ENCODE results near the gene LMNTD2.

Gene LMNTD2

DNA sequence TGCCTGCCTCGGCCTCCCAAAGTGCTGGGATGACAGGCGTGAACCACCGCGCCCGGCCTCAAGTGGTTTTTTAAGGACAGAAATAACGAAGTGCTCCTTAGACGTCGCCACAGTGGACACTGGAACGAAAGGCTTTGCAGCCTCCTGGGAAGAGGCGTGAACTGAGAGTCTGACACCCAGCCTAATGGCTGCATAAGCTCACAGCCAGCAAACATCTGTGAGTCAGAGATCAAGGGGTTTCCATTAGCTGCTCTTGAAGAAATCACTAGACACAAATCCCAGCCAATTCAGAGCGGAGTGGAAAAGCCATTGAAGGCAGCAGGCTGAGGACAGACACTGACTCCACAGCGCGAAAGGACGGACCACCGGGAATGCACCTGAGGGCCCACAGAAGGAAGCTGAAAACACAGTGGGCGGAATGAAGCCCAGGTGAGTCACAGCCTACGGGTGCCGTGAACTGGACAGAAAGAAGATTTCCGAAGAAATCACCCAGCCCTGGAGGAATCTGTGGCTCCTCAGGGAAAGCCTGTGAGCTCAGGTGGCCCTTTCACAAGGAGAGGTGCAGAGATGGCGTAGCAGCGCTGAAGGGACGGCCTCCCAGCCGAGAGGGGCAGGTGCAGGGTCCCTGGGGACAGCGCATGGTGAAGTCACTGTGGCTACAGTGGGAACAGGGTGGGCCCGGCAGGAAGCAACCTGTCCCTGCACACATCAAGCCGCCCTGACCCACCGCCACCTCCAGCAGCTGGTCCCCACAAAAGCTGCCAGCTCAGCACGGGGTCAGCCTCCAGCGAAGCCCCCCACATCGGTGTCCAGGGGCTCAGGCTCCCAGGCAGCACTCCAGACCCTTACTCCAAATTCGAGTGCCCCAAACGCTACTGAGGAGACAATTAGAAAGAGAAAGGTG is 11.6 kb downstream of the LMNTD2 start:
- H3K4me1 ChIP-seq, result no peaks in the 10 kb centered on the region
- TF ChIP-seq, protein P1, sequence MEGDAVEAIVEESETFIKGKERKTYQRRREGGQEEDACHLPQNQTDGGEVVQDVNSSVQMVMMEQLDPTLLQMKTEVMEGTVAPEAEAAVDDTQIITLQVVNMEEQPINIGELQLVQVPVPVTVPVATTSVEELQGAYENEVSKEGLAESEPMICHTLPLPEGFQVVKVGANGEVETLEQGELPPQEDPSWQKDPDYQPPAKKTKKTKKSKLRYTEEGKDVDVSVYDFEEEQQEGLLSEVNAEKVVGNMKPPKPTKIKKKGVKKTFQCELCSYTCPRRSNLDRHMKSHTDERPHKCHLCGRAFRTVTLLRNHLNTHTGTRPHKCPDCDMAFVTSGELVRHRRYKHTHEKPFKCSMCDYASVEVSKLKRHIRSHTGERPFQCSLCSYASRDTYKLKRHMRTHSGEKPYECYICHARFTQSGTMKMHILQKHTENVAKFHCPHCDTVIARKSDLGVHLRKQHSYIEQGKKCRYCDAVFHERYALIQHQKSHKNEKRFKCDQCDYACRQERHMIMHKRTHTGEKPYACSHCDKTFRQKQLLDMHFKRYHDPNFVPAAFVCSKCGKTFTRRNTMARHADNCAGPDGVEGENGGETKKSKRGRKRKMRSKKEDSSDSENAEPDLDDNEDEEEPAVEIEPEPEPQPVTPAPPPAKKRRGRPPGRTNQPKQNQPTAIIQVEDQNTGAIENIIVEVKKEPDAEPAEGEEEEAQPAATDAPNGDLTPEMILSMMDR (IDR thresholded peaks at IDR 0.05; ENCODE audit: low read depth, low read length), result no peak
- H3K9me3 ChIP-seq, result no peaks in the 10 kb centered on the region

DNA sequence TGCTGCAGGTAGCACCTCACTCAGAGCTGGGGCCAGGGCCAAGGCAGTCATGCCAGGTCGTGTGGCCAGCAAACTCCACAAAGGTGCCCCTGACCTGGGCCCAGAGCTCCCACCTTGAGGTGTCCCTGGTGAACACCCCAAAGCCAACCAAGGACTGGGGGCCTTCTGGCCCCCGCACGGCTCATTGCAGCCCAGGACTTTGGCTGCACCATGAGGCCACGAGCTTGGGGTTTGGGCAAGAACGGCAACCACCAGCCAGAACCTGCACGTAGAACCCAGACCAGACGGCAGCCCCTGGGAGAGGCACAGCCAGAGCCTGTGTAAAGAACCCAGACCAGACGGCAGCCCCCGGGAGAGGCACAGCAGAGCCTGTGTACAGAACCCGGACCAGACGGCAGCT is 15.4 kb downstream of the LMNTD2 start:
- DNase-seq, result no peak
- no peaks in the 10 kb centered on the region for H3K4me1 ChIP-seq

More for the DNA sequence above, 11.6 kb downstream of the LMNTD2 start:
- no peak for DNase-seq
- Histone ChIP-seq H3K27me3 (no peaks in the 10 kb centered on the region), H3K4me3 (ENCODE audit: low read depth, low read length) (no peak overlapping the region), H3K36me3 (no peaks in the 10 kb centered on the region)

DNA sequence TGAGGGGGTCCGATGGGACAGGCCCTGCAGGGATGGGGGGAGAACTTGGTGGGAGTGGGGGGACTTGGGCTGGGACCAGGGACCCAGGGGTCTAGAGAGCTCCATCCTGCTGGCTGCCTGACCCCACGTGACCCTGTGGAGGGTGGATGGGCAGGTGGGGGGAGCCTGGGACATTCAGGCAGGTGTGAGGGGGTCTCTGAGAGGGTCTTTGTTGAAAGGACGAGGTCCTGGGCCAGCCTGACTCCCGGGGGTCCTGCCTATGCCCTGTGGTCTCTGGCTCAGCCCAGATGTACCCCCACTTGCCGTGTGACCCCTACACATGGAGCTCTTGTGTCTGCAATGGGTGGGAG is 15.7 kb downstream of the LMNTD2 start:
- H3K27me3 ChIP-seq, result no peaks in the 10 kb centered on the region
- H3K9me3 ChIP-seq, result no peaks in the 10 kb centered on the region
- TF ChIP-seq, protein P1 (IDR thresholded peaks at IDR 0.05; ENCODE audit: low read depth, low read length), result no peak
- no peak overlapping the region for H3K4me3 ChIP-seq (ENCODE audit: low read depth, low read length)
- no peaks in the 10 kb centered on the region for H3K36me3 ChIP-seq
- no peaks in the 10 kb centered on the region for H3K4me1 ChIP-seq
- no peak for DNase-seq

More for the DNA sequence above, 15.4 kb downstream of the LMNTD2 start:
- Histone ChIP-seq H3K36me3 (no peaks in the 10 kb centered on the region), H3K4me3 (ENCODE audit: low read depth, low read length) (no peak overlapping the region), H3K9me3 (no peaks in the 10 kb centered on the region), H3K27me3 (no peaks in the 10 kb centered on the region)
- TF ChIP-seq, protein P1 (IDR thresholded peaks at IDR 0.05; ENCODE audit: low read depth, low read length), result no peak

DNA sequence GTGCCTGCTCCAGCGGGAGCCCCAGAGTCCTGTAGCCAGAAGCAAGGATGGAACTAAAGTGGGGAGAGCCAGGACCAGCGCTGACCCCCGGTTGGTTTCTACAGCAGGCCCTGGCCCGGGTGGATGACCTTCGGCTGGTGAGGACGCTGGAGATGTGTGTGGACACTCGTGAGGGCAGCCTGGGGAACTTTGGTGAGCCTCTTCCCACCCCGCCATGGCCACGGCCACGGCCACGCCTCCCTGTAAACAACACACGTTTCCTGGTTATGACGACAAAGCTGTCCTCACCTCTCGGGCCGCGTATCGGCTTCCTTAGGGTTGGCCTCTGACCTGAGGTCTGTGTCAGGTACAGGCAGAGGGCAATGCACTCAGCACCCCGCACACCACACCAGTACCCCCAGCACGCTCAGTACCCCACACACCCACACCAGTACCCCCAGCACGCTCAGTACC is 19.1 kb downstream of the LMNTD2 start:
- no peaks in the 10 kb centered on the region for H3K36me3 ChIP-seq
- no peaks in the 10 kb centered on the region for H3K27me3 ChIP-seq
- H3K4me3 ChIP-seq (ENCODE audit: low read depth, low read length), result no peak overlapping the region
- no peak for DNase-seq
- TF ChIP-seq, protein P1 (IDR thresholded peaks at IDR 0.05; ENCODE audit: low read depth, low read length), result no peak
- no peaks in the 10 kb centered on the region for H3K9me3 ChIP-seq
- H3K4me1 ChIP-seq, result no peaks in the 10 kb centered on the region

DNA sequence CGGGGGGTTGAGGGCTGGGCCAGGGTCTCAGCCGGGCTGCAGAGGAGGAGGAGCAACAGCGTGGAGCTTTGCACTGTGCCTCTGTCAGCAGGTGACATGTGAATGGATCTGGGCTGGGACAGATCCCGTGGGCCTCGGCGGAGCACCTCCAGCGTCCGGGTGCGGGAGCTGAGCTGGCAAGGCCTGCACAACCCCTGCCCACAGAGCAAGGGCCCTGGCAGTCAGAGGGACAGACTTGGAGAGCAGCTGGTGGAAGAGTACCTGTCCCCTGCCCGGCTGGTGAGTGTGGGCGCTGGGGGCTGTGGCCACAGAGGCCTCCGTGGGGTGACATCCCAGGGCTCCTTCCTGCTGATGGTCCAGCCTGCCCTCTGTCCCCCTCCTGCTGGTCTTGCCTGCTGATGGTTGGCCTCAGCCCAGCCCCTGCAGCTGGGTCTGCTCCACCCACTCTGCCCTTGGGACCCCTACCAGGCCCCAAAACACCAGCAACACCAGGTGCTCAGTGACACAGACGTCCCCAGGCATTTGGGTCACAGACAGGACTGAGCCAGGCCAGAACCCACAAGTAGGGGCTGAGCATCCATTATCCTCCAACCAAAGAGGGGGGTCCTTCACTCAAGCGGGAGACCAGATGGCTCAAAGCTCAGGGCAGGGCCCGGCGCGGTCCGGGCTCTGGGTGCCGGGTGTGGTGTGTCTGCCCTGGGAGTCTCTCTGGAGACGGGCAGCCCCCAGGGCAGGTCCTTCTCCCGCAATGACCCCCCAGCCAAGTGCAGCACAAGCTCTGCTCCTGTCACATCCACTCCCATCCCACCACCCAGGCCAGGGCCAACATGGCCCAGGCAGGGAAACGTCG is 19.7 kb downstream of the LMNTD2 start:
- Histone ChIP-seq H3K4me1 (no peaks in the 10 kb centered on the region), H3K4me3 (ENCODE audit: low read depth, low read length) (no peak overlapping the region)
- TF ChIP-seq, protein P1 (IDR thresholded peaks at IDR 0.05; ENCODE audit: low read depth, low read length), result no peak

More for the DNA sequence above, 19.7 kb downstream of the LMNTD2 start:
- H3K9me3 ChIP-seq, result no peaks in the 10 kb centered on the region
- no peak for DNase-seq
- no peaks in the 10 kb centered on the region for H3K27me3 ChIP-seq
- no peaks in the 10 kb centered on the region for H3K36me3 ChIP-seq

All from BE2C (cell line).